Fibroblast of upper back skin (primary cell): ENCODE results near the gene ASPDH.

ENCODE experiments used
- DNase-seq: peaks from one replicate; pipeline ENCODE4 v3.0.0-alpha.2; 2013

The ASPDH gene

DNA sequence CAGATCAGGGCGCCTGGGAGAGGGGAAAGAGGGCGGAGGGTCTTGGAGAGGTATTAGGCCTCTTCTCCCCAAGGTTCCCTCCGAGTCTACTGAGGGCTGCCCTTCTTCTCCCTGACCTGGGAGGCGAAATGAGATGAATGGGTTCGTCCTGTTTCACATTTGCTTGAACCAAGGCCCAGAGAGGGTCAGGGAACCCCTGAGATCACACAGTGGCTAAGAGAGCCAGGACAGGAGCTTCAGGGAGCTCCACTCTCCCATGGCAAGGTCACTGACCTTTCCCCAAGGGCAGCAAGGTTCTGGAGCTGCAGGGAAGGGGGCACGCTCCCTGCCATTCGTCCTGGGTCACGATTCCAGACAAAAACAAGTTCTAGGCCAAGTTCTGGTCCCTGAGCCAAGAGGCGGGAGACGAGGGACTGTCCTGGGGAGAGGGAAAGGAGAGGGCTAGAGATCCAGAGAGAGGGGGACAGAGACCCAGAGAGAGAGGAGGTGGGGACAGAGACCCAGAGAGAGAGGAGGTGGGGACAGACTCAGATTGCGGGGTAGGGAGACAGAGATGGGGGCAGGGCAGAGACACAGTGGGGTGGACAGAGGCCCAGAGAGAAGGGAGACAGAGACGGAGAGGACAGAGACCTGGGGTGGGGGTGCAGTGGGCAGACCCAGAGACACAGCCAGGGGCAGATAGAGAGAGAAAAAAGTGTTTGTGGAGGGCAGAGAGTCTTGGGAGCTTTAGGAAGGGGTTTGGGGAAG lies 541 bp downstream of the ASPDH start:
- DNase-seq, result no peak

DNA sequence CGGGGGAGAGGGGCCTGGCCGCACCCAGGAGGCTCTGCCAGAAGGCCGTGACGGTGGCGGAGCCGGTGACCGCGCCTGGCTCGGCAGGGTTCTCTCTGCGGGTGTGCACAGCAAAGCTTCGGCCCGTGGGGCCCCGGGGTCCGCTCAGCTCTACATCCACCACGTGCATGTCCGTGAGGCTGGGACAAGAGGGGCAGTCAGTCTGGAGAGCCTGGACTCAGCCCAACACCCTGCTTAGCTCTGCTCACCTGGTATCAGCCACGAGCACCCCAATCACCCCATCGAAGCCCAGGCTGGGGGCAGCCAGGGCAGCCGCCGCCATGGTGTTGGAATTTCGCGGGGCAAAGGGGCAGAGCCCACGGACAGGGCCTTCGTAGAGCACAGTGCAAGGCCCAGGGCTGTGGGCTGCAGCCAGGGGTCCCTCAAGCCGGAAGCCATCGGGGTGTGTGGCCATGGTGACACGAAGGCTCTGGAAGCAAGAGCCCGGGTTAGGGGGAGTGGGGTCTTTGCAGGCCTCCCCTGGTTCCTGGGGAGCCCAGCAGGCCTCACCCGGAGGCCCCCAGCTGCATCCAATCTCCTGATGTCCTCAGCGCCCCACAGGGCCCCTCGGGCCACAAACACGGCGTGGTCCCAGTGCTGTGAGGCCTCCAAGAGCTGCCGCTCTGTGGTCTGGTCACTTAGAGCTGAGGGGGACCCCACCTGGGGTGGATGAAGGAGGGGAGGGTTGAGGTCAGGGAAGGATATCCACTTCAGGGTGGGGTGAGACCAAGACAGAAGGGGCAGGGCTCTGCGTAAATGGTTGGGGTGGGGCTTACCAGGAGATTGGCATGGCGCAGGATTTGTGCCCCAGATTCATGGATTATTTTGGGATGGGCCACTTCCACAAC lies 1.4 kb downstream of the ASPDH start:
- no peak for DNase-seq

DNA sequence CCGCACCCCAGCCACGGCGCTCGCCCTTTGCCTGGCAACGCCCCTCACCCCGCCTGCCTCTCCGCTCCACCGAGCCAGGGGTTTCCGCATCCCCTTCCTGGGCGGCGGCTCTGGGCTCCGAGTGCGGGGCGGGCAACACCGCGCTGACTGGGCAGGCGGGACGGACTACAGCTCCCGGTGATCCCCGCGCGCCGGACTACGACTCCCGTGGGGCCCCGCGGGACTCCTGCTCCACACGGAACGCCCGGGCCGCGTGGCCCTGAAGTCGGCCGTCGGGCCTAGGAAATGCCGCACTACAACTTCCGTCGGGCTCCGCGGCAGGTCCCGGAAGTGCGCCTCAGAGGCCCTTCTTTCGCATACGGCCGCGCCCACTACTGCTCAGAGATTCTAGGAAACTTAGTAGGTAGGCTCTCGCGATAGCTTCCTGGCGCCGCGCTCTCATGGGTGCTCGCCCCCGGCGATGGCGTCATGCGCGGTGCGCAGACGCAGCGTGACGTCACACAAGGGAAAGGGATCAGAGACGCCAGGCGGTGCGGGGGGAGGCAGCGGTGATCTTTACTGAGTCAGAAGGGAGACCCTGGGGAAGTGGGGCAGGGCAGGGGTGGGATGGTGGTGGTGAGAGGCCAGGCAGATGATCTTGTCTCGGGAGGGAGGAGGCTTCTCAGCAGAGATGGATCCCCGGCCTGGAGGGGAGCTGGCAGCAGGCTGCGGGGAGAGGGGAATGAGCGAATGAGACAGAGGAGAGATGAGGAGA lies 2.5 kb downstream of the ASPDH start, which contains the start of gene JOSD2:
JOSD2 (minus strand) TSS at position 123 of the 754 bp plus-strand sequence. CDS start 760 bp downstream, outside the sequence.
- DNase-seq, result peak; percentile 100

DNA sequence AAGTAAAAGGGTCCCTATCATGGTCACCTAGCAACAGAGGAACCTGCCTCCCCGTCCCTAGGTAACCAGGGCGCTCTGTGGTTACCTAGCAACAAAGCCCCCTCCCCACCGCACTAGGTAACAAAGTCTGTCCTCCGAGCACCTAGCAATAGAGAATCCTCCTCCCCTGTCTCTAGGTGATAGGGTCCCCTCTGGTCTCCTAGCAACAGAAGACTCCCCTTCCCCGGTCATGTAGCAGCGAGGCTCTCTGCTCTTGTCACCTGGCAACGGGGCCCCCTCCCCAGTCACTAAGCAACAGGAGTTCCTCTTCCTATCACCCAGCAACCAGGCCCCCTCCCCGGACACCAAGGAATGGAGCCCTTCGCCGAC lies 3.0 kb downstream of the ASPDH start:
- DNase-seq, result no peak

DNA sequence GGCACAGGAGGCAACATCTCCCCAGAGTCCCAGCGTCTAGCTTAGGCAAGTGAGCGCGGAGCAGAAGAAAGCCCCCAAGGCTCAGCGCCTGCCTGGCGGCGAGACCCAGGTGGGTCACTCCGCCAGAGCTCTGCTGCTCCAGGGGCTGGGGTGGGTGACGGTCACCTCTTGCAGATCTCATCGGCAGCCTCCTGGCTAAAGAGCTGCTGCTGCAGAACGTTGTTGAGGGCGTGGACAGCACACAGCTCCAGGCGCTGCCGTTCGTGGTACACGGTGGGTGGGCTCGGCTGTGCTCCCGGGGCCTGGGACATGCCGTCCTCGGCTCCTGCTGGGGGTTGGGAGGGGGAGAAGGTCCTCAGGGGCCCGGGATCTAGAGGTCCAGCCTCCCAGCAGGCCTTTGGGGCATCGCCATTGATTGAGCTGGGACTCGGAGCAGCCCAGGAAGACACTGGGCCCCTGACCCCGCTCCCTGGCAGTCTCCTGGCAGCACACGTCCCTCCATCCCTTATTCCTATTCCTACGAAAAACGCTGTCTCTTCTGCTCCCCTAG lies 3.5 kb downstream of the ASPDH start:
- no peak for DNase-seq

DNA sequence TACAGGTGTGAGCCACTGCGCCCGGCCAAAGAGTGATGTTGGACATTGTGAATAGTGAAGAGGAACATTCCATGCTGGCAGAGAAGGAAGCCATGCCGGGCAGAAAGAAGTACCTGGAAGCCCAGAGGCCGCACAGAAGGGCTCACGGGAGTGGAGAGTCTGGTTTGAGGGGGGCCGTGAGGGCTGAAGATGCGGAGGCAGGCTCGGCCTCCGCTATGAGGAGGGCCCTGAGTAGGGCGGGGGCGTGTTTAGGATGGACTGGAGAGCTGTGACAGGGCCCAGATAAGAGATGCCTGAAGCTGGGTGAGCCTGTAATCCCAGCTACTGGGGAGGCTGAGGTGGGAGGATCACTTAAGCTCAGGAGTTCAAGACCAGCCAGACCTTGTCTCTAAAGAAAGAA lies 4.3 kb downstream of the ASPDH start:
- DNase-seq, result no peak

DNA sequence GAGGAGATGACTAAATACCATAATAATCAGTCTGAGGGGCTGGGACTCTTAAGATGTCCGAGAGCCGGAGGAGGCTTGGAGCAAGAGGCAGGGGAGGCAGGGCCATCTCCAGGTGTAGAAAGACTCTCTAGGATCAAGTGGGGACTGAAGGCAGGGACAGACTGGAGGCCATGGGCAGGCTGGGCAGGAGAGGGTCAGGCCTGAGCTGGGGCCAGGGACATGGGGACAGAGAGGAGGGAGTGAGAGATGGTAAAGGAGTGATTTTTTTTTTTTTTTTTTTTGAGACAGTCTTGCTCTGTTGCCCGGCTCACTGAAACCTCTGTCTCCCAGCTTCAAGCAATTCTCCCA lies 4.9 kb downstream of the ASPDH start:
- DNase-seq, result no peak

DNA sequence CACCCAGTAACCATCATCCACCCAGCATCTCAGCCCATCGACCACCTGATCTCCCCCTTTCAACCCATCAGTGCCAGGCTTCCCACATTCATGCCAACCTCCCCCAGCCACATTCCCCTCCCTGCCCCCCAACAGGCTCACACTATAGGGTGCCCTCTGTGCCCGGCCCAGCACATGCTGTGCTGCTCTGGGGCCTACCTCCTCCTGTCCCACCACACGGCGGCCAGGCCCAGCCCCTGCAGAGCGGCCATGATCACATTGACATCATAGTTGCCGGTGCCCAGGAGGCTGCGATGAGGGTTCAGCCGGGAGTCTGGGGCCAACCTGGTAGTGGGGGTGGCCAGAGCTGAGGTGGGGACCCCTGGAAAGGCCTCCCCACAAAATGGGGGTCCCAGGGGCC lies 6.3 kb downstream of the ASPDH start:
- no peak for DNase-seq

DNA sequence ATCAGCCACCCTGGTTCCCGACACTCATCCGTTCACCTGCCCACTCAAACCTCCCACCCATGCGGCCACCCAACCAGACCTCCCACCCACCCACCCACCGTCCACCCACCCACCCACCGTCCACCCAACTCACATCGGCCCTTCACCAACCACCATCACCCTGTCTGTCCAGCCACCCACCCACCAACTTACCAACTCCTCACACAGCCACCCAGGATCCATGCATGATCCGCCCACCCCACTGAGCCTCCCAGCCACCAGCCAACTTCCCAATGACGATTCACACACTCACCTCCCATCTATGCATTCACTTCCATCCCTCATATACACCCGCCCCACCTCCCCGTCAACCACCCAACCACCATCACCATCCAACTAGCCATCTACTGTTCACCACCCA lies 7.0 kb downstream of the ASPDH start:
- DNase-seq, result no peak

DNA sequence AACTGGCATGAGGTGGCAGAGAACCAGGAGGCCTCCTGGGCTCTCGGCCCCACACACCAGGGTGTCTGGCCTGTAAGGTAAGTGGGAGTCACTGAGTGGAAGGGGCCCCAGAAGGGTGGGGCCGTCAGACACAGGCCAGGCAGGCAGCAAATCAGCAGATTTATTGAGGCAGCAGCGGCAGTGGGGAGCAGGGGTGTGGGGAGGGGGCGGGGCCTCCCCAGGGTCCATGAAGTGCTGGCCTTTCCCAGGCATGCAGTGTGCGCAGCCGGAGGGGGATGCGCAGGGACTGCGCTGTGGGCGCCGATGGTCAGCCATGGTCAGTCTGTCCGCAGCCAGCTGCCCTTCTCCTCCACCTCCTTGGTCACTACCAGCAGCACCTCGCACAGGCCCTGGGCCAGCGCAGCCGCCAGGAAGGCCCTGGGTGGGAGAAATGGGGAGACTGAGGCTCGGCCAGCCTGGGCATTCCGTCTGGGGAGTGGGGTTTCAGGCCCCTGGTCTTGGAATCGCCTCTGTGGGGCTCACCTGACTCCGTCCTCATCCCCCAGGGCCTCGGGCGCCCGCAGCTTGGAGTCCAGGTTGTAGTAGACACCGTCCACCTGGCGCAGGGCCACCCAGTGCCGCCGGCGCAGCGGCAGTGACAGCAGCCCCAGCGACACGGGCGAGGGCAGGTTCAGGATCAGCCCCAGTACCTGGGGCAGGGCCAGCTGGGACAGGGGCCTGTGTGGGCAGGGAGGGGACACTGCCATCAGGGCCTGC lies 7.7 kb downstream of the ASPDH start:
- no peak for DNase-seq

DNA sequence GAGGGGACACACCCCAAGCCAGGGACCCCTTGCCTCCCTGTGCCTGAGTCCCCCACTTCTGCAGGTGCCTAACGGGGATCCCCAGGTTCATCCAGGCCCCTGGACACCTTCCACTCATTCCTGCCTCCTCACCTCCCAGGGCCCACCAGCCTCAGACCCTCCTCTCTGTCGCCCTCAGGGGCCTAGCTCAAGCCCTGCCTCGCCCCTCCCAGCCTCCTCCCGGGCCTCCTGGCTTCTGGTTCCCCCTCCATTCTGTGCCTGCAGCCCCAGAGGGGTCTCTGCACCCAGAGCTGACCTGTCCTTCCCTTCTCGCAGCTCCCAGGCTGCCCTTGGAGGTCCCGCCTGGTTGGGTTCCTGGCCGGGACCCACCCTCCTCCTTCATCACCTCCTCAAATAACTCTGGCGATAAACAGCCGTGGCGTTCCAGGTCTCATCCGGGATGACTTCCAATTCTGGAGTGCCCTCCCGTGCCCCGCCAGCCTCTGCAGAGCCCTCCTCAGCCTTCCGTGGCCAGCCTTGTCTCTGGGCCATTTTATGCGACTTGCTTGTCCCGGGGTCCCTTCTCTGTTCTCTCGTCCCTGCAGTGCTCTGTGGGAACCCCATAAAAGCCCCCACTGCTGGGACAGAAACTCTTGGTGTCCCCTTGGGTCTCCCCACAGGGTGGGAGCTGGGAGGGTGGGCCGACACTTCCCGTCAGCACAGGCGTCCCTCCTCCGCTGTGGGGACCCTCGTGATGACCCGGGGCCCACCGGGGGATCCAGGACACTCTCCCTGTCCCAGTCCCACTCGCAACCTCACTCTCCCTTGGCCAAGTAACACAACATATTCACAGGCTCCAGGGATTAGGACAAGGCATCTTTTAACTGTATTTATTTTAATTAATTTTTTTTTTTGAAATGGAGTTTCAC lies 11.9 kb downstream of the ASPDH start:
- no peak for DNase-seq

DNA sequence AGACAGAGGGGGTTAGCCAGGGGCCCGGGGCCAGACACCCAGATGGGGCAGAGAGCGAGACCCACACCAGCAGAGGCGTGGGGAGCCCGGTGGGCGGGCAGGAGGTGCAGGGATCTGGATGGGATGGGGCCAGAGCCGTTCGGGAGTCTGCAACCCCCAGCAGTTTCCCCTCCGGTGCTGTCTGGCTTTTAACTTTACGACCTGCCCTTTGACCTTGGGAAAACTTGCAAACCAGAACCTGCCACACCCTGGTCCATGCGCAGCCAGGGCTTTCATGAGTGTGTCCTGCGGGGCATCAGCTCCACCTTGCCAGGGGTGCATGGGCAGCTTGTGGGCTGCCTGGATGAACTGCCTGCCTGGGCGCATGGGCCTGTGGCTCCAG lies 12.5 kb downstream of the ASPDH start:
- no peak for DNase-seq

DNA sequence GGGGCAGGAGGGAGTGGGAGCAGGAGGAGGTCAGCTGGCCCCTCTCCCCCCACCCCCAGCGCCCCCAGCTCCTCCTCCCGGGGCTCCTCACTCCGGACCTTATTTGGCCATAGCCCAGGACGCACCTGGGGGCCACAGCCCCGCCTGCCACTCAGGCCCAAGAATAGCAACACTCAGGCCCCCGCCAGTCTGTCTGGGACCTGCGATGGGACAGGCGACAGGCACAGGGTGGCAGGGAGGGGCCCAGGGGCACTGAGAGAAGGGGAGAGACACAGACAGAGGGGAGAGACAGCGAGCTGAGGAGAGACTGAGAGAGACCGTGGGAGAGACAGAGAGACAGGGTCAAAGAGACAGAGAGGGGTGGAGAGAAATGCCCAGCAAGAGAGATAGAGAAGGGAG lies 13.0 kb downstream of the ASPDH start:
- DNase-seq, result no peak

DNA sequence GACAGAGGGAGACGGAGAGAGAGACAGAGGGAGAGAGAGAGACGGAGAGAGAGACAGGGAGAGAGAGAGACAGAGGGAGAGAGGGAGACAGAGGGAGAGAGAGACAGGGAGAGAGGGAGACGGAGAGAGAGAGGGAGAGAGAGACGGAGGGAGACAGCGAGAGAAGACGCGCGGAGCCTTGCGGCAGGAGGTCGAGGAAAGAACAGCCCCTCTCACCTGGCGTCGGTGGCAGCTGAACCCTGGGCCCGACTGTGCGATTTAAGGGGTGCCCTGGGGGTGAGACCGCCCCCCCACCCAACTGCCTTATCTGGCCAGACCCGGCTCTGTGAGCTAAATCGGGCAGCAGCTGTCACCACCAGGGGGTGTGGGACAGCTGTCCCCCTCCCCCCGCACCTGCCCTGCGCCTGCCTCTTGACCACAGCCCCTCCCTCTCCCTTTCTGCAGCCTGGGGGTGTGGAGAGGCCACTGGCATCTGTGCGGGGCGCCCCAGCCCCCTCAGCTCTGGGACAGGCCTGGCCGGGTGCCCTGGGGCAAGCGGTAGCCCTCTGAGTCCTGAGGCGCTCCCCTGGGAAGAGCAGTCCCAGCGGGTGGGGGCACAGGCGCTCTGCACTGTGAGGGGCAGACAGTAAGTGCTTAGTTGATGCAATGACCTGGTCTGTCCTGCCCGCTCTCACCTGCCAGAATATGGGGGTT lies 13.5 kb downstream of the ASPDH start:
- no peak for DNase-seq

DNA sequence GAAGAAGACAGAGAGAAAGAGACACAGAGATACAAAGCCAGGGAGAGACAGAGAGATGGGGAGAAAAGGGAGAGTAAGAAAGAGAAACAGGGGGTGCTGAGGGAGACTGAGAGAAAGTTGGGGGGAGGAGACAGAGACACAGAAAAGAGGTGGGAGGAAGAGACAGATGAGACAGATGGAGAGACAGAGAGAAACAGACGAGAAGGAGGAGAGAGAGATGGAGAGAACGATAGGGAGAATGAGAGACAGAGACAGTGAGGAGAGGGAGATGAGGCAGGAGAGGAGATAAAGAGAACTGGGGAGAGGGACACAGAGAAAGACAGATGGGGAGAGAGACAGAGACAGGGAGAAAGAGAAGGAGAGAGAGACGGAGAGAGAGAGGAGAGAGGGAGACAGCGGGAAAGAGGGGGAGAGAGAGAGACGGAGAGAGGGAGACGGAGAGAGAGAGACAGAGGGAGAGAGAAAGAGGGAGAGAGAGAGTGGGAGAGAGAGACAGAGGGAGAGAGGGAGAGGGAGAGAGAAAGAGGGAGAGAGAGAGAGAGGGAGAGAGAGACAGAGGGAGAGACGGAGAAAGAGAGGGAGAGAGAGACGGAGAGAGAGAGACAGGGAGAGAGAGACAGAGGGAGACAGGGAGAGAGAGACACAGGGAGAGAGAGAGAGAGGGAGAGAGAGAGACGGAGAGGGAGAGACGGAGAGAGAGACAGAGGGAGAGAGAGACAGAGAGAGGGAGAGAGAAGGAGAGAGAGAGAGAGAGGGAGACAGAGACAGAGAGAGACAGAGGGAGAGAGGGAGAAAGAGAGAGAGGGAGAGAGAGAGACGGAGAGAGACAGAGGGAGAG lies 15.3 kb downstream of the ASPDH start:
- DNase-seq, result no peak

DNA sequence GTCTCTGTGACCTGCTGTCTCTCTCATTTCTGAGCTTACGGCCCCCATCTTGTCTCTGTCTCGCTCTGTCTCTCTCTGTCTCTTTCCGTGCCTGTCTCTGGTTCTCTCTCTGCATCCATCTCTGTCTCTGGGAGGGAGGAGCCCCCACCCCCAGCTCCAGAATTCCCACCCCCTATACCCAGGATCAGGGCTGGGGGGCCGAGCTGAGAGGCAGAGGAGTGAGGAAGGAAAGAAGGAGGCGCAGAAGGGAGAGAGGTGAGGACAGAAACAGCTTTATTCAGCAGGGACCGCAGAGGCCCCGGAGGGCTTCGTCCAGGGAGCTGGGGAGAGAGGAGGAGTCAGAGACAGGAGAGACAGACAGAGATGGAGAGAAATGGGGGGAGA lies 16.7 kb downstream of the ASPDH start:
- DNase-seq, result no peak

DNA sequence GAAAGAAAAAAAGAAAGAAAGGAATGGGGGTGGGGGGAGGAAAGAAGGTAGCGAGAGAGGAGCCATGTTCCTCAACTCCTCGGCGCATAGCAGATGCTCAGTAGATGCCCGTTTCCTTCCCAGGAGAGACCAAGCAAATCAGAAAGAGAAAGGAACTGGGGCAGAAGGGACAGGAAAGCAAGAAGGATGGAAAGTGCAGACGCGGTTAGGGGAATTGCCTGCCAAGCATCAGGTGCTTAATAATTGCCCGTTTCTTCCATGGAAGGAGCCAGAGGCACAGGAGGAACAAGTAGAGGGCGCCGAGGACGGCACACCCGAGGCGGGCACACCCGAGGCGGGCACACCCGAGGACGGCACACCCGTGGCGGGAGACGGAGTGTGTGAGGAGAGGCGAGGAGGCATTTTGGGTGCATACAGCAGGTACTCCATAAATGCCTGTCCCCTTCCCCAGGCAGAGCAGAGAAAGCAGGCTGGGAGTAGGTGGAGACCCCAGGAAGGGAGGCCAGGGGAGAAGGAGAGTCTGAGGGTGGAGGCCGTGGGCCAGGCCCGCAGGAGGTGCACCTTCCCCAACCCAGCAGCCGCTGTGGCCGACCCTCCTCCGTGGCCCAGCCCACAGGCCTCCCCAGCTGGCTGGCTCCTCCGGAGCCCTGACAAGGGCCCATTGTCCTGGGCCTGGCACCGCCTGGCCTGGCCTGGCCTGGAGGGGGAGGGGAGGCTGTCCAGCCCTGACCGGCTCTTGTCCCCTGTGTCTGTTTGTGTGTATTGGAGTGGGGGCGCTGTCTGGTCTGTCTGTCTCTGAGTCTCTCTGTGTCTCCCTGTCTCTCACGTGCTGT lies 17.3 kb downstream of the ASPDH start:
- no peak for DNase-seq

DNA sequence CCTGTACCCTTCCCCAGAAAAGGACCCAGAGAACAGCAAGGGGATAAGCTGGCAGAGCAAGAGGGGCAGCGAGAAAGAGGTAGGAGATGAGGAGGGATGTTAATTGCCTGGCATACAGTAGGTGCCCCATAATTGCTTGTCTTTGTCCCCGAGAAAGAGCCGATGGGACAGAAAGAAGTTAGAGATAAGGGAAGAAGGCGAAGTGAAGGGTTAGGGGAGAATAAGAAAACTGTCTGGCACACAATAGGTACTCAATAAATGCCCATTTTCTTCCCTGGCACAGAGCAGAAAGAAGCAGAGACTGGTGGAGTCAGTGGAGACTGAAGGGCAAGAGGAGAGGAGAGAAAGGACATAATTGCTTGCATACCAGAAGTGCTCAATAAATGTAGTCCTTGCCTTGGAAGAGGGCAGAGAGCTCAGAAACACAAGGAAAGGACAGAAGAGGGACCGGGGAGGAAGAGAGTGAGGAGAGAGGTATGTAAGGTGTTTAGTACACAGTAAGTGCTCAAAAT lies 18.6 kb downstream of the ASPDH start:
- DNase-seq, result no peak
